ENCODE measurements around the gene LDLRAD3.
"Not testable (repeated sequence)": the region's sequence is repeated elsewhere in the genome, so short reads cannot be mapped to it uniquely, and the experiment has no call there.

LDLRAD3 gene

DNA sequence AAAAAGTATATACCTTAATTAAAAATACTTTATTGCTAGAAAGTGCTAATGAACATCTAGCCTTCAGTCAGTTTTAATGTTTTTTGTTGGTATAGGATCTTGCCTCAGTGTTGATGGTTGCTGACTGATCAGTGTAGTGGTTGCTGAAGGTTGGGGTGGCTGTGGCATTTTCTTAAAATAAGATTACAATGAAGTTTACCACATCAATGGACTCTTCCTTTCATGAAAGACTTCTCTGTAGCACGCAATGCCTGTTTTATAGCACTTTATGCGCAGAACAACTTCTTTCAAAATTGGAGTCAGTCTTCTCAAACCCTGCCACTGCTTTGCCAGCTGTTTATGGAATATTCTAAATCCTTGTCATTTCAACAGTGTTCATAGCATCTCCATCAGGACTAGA is 50.6 kb downstream of the LDLRAD3 start:
- no peak for DNase-seq (ENCODE audit: low read depth in 2 of 2)

DNA sequence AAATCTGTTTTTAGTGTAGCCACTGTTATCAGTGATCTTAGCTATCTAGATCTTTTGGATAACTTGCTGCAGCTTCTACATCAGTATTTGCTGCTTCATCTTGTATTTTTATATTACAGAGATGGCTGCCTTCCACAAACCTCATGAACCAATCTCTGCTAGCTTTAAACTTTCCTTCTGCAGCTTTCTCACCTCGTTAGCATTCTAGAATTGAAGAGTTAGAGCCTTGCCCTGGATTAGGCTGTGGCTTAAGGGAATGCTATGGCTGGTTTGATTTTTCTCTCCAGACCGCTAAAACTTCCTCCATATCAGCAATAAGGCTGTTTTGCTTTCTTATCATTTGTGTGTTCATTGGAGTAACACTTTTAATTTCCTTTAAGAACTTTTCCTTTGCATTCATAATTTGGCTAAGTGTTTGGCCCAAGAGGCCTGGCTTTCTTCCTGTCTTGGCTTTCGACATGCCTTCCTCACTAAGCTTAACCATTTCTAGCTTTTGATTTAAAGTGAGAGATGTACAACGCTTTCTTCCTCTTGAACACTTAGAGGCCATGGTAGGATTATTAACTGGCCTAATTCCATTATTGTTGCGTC is 51.9 kb downstream of the LDLRAD3 start:
- DNase-seq (ENCODE audit: low read depth in 2 of 2) = no peak

- no peak for DNase-seq (ENCODE audit: low read depth in 2 of 2)
Observed at GRCh38 chr11:35997902-35998520, 54.1 kb downstream of the LDLRAD3 start.

GRCh38 chr11:35998634-35999033 is 54.8 kb downstream of the LDLRAD3 start:
- DNase-seq (ENCODE audit: low read depth in 2 of 2) = no peak

DNA sequence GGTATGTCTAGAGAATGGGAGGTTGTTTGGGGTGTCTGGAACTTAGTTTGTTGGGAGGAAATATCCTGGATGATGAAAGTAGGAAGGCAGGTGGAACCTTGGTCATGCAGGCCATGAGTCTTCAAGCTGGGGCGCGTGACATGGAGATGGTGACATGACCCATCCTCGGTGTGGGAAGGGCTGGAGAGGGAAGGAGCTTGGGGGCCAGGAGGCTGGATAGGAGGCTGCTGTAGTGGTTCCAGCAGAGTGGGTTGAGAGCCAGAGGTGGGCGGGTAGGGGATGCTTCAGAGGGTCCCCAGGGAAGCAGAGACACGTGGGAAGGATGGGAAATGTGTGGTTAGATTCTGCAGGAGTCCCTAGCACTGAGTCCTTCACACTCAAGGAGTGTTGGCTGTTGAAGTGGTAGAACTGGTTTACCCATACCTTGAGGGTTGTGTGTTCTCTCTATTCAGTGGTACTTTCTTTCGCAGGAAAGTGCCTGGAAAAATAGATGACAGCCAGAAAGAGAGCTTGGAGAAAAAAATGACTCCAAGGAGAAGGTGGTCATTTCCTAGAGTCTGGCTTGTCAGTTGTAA is 56.8 kb downstream of the LDLRAD3 start:
- DNase-seq (ENCODE audit: low read depth in 2 of 2) = no peak

DNA sequence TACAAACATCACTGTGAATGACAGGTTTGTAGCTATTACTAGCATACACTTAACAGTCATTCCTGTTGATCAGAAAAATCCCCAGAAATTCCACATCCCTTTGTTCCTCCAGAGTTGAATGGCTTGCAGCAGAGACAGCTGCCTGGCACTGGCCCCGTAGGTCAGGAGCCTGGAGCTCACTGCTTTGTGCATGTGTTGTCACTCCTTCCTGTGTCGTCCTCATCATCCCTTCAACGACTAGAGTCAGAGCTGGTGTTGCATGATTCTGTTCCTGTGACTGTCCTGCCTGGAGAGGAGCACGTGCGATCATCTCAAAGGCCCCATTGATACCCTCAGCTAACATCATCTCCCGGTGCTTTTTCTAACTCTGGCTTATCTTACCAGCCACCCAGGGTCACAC is 58.3 kb downstream of the LDLRAD3 start:
- no peak for DNase-seq (ENCODE audit: low read depth in 2 of 2)

GRCh38 chr11:36002796-36003195 is 58.9 kb downstream of the LDLRAD3 start:
- DNase-seq (ENCODE audit: low read depth in 2 of 2) = no peak

DNA sequence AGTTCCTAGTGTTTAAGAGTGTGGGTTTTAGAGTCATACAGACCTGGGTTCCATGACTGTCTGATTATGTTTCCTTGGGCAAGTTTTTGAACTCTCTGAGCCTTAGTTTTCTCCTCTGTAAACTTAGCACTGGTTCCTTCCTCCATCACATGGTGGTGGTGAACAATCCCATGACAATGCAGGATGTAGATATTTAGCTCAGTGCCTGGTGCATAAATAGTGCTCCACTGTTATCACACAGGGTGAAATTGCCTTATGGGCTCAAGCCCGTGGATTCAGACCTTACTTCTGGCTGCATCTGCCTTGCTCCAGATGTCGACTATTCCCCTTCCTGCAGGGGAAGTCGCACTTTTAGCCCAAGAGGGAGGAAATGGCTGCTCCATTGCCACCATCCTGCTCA is 62.7 kb downstream of the LDLRAD3 start:
- DNase-seq (ENCODE audit: low read depth in 2 of 2) = no peak

DNA sequence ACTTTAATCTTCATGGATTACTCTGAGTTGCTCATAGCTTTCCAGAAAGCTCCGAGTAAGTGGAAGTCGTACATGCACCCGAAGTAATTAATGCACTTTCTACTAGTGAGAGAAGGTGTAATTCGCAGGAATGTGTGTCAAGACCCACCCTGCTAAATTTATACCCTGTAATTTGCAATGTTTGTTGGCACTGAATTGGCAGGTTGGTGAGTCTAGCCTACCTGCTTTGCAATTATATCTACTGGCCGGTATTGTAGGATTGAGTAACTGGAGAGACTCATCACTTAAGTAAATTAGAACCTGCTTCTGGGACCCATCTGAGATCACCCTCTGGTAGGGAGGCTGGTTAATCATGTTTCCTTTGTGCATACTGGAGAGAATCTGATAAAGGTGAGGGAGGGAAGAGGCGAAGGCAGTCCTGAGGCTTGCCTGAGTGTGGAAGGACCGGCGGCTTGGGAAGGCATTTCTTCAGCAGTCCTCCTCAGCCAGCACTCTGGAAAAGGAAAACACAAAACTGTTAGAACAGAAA is 63.3 kb downstream of the LDLRAD3 start:
- no peak for DNase-seq (ENCODE audit: low read depth in 2 of 2)

GRCh38 chr11:36008584-36008983 is 64.7 kb downstream of the LDLRAD3 start:
- DNase-seq (ENCODE audit: low read depth in 2 of 2) = no peak

DNA sequence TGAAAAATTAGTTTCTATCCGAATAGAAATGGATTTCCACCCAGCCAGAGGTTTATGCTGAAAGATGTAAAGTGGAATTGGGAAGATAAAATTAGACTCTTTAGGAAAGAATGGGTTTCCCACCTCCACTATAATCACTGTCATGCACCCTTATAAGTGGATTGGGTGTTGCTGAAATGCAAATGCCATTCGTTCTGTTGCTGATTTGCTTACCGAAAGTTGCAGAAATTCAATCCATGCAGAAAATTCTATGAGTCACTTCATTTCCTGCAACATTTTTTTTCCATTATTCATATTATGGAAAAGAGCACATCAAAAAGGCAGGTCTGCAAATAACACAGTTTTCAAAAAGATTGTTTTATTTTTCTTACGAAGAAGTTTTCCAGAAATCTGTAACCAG is 65.6 kb downstream of the LDLRAD3 start:
- DNase-seq (ENCODE audit: low read depth in 2 of 2) = peak; percentile 44 to 45

GRCh38 chr11:36010010-36010740 is 66.3 kb downstream of the LDLRAD3 start:
- DNase-seq (ENCODE audit: low read depth in 2 of 2) = no peak

DNA sequence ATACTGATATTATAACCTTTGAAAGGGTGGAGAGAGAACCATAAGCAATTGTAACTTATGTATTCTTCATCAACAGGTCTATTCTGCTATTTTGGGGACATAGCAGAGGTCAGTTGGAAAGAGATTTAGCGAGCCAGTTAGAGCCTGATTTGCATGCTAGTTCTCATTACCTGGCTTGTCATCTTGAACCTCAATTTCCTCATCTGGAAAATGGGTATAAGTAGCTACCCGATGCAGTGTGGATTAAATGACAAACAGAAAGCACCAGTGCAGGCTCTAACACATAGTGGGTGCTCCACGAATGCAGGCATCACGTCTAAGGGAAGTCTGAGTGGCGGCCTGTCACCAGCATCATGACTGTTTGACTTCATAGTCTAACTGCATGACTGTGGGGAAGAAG is 67.7 kb downstream of the LDLRAD3 start:
- DNase-seq (ENCODE audit: low read depth in 2 of 2) = no peak

GRCh38 chr11:36012455-36012854 is 68.6 kb downstream of the LDLRAD3 start:
- DNase-seq (ENCODE audit: low read depth in 2 of 2) = no peak

DNA sequence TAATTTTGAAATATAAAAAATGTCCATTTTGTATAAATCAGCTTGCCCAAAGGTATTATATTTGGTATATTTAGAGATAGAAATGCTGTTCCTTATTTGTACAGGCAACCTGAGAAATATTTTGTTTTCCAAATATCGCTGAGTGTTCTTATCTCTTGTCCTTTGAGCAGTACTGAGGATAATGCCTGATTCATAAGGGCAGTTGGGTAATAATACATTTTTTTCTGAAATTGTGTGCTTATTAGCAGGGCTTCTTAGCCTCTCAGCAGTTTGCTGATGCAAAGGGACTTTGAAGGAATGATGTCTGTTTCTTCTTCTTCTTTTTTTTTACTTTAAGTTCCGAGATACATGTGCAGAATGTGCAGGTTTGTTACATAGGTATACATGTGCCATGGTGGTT is 69.1 kb downstream of the LDLRAD3 start:
- DNase-seq (ENCODE audit: low read depth in 2 of 2) = no peak

DNA sequence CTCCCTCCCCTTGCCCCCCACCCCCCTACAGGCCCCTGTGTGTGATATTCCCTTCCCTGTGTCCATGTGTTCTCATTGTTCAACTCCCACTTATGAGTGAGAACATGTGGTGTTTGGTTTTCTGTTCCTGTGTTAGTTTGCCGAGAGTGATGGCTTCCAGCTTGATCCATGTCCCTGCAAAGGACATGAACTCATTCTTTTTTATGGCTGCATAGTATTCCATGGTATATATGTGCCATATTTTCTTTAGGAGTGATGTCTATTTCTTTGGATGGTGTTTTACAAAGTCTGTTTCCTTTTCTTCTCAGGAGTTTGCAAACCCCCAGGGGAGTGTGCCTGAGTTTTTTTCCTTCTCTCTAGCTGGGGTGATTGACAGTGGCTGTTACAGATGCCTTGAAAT is 69.6 kb downstream of the LDLRAD3 start:
- not testable (repeated sequence) for DNase-seq (ENCODE audit: low read depth in 2 of 2)

DNA sequence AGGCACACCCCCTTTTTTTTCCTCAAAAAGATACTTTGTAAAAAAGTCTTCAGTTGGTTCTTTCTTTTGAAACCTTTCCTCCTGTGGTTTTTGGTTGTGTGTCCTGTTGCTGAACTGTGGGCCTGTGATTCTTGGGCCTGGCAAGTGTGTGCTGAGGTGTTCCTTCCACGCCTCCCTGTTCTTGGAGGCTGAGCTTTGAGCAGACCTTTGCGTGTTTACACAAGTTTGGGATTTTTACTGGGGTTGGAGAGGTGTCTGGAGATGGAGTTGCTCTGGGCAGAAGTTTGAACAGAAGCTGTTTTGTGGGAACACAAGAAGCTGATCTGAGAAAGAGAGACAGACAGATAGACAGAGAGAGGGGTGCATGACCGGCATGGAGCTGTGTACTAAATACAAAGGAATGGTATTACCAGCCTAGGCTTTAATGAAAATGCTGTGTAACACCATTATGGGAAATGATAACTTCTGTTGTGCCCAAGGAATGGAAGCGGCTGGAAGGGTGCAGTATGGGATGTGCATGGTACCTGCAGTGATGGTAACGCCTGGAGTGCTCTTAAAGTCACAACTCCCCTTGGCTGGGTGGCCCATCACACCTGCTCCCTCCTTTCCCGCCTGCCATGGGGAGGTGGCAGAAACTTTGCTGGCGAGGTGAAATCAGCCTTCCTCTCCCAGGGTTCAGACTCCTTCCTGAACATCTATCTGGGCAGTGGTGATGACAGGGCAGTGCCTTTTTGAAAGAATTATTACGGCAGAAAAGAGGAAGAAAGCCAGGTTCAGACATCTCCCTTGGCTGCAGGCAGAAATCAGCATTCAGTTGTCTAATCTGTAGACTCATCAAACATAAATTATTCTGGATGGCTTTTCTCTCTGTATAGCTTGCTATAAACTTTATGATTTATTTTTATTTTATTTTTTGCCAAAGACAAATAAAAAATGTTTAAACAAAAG is 70.4 kb downstream of the LDLRAD3 start:
- no peak for DNase-seq (ENCODE audit: low read depth in 2 of 2)

DNA sequence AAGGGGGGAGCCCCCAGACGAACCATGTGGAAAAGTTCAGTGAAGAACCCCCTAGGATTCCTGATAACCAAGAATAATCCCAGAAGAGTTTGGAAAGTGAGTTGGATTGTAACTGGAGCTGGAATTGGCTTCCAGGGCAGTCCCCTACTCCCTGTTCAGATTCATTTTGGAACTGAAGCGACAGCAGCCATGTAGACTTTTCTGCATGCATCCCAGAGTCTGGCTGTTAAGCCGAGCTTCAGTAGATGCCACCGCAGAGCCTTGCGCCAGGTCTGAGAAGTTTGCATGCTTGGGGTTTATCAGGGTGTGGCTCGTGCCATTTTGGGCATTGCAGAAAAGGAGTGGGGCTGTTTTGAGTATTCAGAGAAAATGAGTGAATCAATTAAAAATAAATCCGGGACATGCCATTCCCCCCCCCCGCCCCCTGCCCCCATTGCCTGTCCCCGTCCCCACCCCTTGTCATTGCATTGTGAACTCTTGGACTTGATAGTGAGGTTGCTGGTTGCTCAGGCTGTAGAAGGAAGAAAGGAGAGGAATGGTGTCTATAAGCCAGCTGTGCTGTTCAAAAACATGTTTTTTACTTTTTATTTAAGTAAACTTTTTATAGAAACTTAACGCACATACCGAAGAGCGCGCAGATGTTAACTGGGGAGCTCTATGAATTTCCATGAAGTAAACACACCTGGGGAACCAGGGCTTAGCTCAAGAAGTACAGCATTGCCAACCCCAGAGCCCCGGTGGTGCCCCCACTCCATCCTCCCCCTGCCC is 71.2 kb downstream of the LDLRAD3 start:
- DNase-seq (ENCODE audit: low read depth in 2 of 2) = no peak

GRCh38 chr11:36015799-36016198 is 71.9 kb downstream of the LDLRAD3 start:
- no peak for DNase-seq (ENCODE audit: low read depth in 2 of 2)

DNA sequence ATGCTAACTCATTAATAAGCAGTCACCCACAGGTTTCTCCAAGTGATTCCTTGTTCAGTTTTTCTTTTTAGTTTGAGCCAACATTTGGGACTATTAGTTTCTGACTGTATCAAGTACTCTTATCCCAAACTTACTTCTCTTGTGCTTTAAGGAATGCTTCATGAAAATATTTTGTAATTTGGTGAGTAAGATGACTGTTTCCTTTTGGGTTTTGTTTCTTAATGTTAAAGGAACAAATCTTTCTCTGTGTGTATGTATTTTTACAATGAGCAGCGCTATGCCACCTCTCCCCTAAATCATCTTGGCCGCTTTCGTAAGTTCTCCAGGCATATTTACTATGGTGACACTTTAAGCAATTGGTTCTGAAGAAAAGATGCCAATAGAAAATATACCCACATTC is 72.4 kb downstream of the LDLRAD3 start:
- DNase-seq (ENCODE audit: low read depth in 2 of 2) = no peak

GRCh38 chr11:36016709-36017108 is 72.8 kb downstream of the LDLRAD3 start:
- no peak for DNase-seq (ENCODE audit: low read depth in 2 of 2)
